GM21360 (cell line): ENCODE measurements around the gene RAD51B.

Experiments
- ATAC-seq: cut with Tn5 transposase; IDR thresholded peaks from one replicate; pipeline ENCODE4 v1.9.1; 2021; ENCODE audit warnings: mild to moderate bottlenecking, moderate library complexity; ENCODE audit not compliant: unreplicated experiment

Gene RAD51B

DNA sequence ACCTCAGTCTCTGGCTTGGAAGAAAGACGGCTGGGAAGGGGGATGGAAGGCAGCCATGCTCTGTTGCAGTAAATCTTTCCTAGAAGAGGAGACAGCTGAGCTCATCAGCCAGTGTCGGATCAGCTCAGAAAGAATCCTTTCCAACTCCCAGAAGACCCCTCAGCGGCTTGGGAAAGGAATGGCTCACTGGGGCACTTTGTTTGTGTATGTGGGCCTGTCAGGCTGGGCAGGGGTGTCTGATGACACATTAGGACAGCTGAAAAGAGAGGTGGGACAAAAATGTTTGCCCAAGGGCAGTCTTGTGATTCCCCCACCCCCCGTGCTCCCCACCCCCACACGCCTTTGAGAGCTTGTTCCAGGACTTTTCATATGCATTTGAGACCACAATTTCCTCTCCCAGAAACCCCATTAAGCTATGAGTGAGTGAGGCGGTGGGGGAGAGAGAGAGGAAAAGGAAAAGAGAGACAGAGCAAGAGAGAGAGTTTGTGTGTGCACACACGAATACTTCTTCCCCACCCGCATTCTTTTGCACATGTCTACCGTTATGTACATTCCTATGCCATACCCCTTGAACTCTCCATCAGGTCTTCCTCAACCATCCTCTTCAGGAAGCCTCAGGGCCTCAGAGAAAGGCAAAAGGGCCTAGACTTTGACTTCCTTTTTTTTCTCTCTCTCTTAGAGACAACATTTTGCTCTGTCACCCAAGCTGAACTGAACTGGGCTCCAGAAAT lies 774.4 kb downstream of the RAD51B start:
- ATAC-seq: no peak

DNA sequence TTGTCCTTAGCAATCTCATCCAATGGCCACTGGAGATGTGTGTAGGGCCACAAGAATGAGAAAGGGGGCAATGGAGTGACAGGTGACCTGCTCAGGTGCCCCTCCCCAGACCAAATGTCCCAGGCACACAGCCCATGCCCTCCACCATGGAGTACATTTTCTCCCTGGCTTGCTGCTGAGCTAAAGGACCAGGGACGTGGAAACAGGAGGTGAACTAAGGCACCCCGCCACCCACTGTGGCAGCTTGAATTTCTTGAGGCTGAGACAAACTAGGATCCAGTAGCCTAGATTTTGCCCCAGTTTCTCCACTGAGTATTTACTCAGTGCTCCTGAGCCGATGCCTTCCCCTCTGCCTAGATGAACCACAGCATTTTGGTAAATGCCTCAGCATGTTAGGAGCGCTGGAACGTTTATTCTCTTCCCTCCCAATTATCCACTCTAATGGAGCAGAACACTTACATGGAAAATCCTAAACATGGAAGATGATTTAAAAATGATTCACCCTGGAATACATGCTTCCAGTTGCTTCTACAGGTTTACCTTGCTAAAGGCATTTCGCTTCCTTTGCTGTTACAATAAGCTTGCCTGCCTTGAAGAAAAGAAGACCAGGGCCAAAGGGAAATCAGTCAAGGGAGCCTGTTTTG lies 775.3 kb downstream of the RAD51B start:
- no peak for ATAC-seq

DNA sequence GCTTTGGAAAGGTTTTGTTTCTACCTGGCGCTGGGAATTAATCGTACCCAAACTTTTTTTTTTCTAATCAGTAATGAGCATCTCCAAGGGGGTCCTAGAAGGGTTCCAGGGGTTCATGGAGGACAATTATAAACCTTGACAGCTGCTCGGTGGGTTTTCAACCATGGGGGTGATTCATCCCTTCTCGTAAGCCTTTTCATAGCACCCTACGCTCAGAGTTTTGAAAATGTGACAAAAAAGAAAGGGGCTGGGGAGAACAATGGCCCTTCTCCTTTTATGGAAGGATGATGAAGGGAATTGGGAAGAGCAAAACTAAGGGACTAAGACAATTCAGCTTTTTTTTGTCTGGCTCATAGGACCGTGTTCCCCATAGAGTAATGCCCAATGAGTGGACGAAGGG lies 776.6 kb downstream of the RAD51B start:
- no peak for ATAC-seq

DNA sequence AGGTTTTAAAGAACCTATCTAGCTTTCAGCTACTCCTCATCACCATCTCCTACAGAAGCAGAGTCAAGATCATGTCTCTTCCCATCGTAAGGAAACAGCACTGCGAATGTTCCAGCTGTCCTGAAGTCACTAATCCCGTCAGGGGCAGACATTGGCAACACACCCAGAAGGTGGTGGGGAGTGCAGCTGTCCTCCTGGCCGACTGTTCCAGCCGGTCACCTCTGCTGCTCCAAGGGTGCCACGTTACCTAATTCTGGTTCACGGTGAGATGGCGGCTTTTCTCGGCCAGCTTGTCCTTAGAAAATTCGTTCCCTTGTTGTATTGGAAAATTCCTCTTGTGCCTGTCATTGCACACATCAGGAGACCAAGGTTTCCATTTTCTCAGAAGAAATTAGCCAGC lies 777.1 kb downstream of the RAD51B start:
- ATAC-seq: no peak

DNA sequence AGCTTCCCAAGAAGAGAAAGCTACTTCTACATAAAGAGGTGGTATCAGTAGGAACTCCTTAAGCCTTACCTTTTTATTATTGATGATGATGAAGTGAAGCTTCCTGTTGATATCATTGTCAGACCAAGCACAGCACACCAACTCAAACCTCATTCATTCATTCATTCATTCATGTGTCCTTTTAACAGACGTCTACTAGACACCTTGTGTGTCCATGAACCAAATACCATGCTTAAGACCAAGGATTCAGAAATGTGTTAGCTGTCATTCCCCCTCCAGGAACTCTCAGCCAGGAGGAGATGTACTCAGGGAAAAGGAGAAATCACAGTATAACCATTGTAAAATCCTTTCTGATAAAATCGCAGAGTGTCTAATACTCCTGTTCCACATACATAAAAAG lies 778.5 kb downstream of the RAD51B start:
- ATAC-seq: no peak

- no peak for ATAC-seq
These were observed 779.3 kb downstream of the RAD51B start for GRCh38 chr14:68598621-68599447.

GRCh38 chr14:68599896-68600610 lies 780.5 kb downstream of the RAD51B start:
- ATAC-seq: no peak

GRCh38 chr14:68602507-68602906 lies 782.9 kb downstream of the RAD51B start:
- ATAC-seq: no peak

GRCh38 chr14:68603533-68604360 lies 784.2 kb downstream of the RAD51B start:
- ATAC-seq: no peak

GRCh38 chr14:68604361-68604730 lies 784.8 kb downstream of the RAD51B start:
- ATAC-seq: no peak

DNA sequence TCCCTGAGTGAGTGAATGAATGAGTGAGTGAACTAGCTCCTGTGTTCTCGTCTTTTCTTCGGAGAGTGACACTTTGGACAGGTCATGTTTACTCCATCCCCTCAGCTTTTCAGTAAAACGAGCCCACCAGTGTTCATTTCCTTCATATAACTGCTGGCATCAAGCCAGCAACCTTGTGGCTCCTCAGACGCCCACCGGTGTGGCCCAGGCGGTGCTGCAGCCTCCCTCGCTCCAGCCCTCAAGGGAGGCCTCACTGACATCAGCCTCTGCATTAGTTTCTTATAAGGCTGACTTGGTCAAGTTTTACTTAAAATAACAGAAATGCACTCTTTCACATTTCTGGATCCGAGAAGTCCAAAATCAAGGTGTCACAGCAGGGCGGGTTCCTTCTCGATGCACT lies 785.2 kb downstream of the RAD51B start:
- ATAC-seq: no peak

DNA sequence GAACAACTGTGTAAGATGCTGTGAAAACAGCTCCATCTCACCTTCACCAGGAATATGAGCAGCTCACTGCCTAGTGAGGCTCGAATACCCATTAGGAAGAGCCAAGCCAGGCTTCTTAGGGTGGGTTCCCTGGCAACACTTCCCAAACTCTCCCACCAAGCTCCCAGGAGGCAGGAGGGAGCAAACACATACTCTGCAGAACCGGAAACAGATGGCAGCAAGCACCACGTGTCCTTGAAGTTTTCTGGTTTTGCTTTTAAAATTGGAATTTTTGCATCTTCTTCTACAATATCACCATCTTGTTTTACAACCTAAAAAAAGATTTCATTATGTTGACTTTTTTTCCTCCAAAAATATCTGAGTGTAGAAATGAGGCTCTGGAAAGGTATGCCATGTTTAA lies 786.6 kb downstream of the RAD51B start:
- ATAC-seq: no peak

DNA sequence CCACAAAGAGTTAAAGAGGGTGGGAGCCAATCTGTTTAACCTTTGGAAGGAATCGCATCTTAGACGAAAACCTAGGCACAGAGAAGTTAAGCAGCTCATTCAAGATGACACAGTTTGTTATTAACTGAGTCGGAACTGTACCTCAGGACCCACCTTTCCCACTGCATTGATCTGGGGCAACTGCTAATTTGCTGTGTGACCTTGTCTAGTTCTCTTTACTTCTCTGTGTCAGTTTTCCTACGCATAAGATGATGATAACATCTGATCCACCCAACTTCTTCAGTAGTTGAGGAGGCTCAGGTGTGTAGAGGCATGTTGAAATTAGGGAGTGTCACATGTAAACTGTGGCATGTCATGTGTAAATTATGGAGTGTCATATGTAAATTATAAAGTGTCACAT lies 787.1 kb downstream of the RAD51B start:
- ATAC-seq: no peak

GRCh38 chr14:68607081-68607866 lies 787.7 kb downstream of the RAD51B start:
- ATAC-seq: no peak

DNA sequence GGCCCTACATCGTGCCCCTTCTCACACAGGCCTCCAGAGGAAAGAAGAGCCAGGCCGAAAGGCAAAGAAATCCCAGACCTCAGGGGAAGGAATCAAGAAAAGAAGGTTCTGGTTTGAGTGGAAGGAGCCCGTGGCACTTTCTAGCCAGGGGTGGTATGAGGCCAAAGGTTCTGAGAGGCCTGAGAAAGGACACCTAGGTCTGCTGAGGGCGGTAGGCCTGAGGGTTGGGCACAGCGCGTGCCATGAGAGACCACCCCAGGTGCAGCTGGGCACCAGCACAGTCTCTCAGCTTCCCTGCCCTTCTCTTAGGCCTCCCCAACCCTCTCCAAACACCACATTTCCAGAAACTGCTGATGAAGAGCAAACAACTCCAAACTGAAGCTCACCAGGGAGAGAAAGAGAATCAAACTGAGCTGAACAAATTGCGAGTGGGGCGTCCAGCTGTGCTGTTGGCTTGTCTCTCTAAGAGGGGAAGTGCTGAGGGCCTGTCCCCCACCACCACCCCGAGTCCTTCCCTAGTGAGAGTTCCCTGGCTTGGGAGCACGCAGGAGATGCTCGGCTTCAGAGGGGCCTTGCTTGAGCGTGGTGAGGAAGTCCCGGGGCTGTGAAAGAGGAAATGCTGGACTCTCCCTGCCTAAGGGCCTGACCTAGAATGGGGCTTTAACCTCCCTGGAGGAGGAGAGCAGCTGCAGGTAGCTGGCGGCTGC lies 788.4 kb downstream of the RAD51B start:
- ATAC-seq: no peak

GRCh38 chr14:68608574-68608962 lies 789.0 kb downstream of the RAD51B start:
- no peak for ATAC-seq

DNA sequence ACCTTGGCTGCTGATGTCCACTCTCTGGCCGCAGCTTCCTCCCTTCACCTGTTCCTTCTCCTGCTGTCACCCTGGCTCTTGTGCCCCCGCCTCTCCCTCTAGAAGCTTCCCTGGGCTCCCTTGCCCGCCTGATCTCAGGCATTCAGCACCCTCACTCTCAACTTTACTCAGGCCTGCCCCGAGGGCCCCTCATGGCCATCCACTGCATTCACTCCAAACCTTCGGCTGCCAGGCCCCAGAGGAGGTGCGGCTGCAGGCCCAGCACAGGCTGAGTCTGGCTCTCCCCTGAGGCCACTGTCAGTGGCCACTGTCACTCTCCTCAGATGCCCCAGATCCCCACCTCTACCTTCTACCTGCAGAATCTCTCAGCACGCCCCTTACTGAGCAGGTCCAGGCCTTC lies 789.4 kb downstream of the RAD51B start:
- ATAC-seq: no peak

- ATAC-seq: no peak
These were observed 790.7 kb downstream of the RAD51B start for GRCh38 chr14:68610251-68610793.

DNA sequence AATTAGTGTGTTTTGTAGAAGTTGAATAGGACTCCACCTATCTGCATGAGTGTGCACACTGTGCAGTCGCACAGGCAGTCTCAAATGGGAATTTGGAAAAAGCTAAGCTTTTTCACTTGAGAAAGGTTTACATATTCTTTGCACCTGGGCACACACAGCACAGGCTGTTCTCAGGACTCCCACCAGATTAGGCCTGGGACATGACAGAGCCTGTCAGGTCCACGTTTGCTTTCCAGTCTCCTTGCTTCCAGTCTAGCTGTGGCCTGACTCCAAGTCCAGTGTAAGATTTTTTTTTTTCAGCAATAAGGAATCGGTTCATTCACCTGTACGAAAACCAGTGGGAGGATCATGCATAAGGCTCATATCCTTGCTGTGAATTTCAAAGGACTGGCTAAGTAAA lies 792.0 kb downstream of the RAD51B start:
- ATAC-seq: no peak
